HCT116 (cell line): ENCODE data around the gene NMS. TPM values are rescaled to one million over a fixed set of nuclear protein-coding genes. Genes with fewer than 3 reads are reported as not detected.

Source experiments
- ATAC-seq: fragments of 200-7000 bp; cut with Tn5 transposase; 2 replicates; pipeline ENCODE4 v1.9.1; 2020; ENCODE audit warnings: mild to moderate bottlenecking, moderate library complexity
- BruUV-seq: library from RNA; stranded (reverse); fragments of 400-500 nt; replicated peaks from 2 replicates; lab custom pipeline; 2021; lab: Mats Ljungman, UMichigan
- CTCF ChIA-PET: fragments of 300-600 bp; sonication (Branson Sonifier 250); formaldehyde crosslinking; loops from one replicate; lab custom pipeline; 2021; ENCODE audit warnings: antibody characterized with exemption; lab: Charles Lee
- POLR2A ChIA-PET: fragments of 300-600, 350-600 bp; sonication (Branson Sonifier 250); formaldehyde crosslinking; loops from one replicate; lab custom pipeline; 2021; ENCODE audit warnings: antibody characterized with exemption; lab: Charles Lee
- RAD21 ChIA-PET, 2 experiments: fragments of 300-600 bp; sonication (Branson Sonifier 250); formaldehyde crosslinking; loops; one replicate each; lab custom pipeline; 2023; ENCODE audit warnings: low total read pairs in 2 of 2; ENCODE audit not compliant: uncharacterized antibody in 2 of 2, unreplicated experiment in 2 of 2, low non-redundant PET in 1 of 2; lab: Charles Lee
- DNase-seq: peaks from one replicate; pipeline ENCODE4 v3.0.0-alpha.2; 2010; ENCODE audit warnings: low read depth, low spot score
- H2AFZ ChIP-seq: fragments of 200-600 bp; shearing (Covaris generic), sonication (generic); 2 replicates; pipeline ENCODE4 v1.6.1; 2017; ENCODE audit warnings: low read depth, mixed run types, mixed read lengths, antibody characterized with exemption, low read length; ENCODE audit not compliant: poor library complexity, severe bottlenecking
- H3K27ac ChIP-seq: 2 replicates; pipeline ENCODE4 v1.5.1; 2012; ENCODE audit warnings: low read depth, low read length
- H3K27me3 ChIP-seq: fragments of 200-600 bp; sonication (generic); 2 replicates; pipeline ENCODE4 v1.6.1; 2016; ENCODE audit warnings: mixed run types, low read length, mixed read lengths; ENCODE audit not compliant: insufficient read depth
- H3K36me3 ChIP-seq, 2 experiments: fragments of 200-500 bp in 1 of 2; fragments of 200-600 bp in 1 of 2; sonication (Bioruptor generic) in 1 of 2; sonication (generic) in 1 of 2; 2 replicates each; pipeline versions ENCODE4 v1.5.1 to v1.6.1; 2014 to 2016; ENCODE audit warnings: low read length in 2 of 2, inconsistent platforms in 1 of 2, mixed read lengths in 1 of 2, mixed run types in 1 of 2; ENCODE audit not compliant: insufficient read depth in 2 of 2, control insufficient read depth in 1 of 2
- H3K4me1 ChIP-seq, 2 experiments: fragments of 200-600 bp in 1 of 2; sonication (generic) in 1 of 2; 2 replicates each; pipeline versions ENCODE4 v1.5.1 to v1.6.1; 2012 to 2017; ENCODE audit warnings: low read length in 2 of 2, inconsistent platforms in 1 of 2, mild to moderate bottlenecking in 1 of 2, mixed read lengths in 1 of 2, mixed run types in 1 of 2, moderate library complexity in 1 of 2; ENCODE audit not compliant: insufficient read depth in 2 of 2, control insufficient read depth in 1 of 2
- H3K4me2 ChIP-seq: fragments of 200-600 bp; sonication (generic); 2 replicates; pipeline ENCODE4 v1.6.1; 2017; ENCODE audit warnings: mixed run types, low read length, mixed read lengths
- H3K4me3 ChIP-seq, 2 experiments: fragments of 200-600 bp in 1 of 2; sonication (generic) in 1 of 2; replicated peaks in 1 of 2; 2 replicates each; pipeline ENCODE4 v1.5.1; 2011 to 2016; ENCODE audit warnings: low read length in 2 of 2, control low read depth in 1 of 2, low read depth in 1 of 2, mild to moderate bottlenecking in 1 of 2, mixed read lengths in 1 of 2, mixed run types in 1 of 2
- H3K79me2 ChIP-seq: fragments of 200-600 bp; sonication (generic); 2 replicates; pipeline ENCODE4 v1.6.1; 2017; ENCODE audit warnings: mild to moderate bottlenecking, mixed run types, low read length, moderate library complexity, mixed read lengths; ENCODE audit not compliant: insufficient read depth
- H3K9ac ChIP-seq: fragments of 200-600 bp; sonication (generic); 2 replicates; pipeline ENCODE4 v1.6.1; 2016; ENCODE audit warnings: low read length, mixed read lengths
- H3K9me2 ChIP-seq: fragments of 200-600 bp; sonication (generic), shearing (Covaris generic); 2 replicates; pipeline ENCODE4 v1.6.1; 2017; ENCODE audit warnings: mixed run types, mild to moderate bottlenecking, moderate library complexity; ENCODE audit not compliant: insufficient read depth
- H3K9me3 ChIP-seq, 2 experiments: fragments of 200-500 bp in 1 of 2; fragments of 200-600 bp in 1 of 2; sonication (Bioruptor generic) in 1 of 2; sonication (generic) in 1 of 2; 2 replicates each; pipeline ENCODE4 v1.6.1; 2014 to 2017; ENCODE audit warnings: low read length in 2 of 2, mixed read lengths in 2 of 2, inconsistent platforms in 1 of 2, low read depth in 1 of 2, mild to moderate bottlenecking in 1 of 2, mixed run types in 1 of 2, moderate library complexity in 1 of 2; ENCODE audit not compliant: control insufficient read depth in 1 of 2, insufficient read depth in 1 of 2
- H4K20me1 ChIP-seq: fragments of 200-600 bp; sonication (generic), shearing (Covaris generic); 2 replicates; pipeline ENCODE4 v1.6.1; 2017; ENCODE audit warnings: mixed run types, mild to moderate bottlenecking, moderate library complexity; ENCODE audit not compliant: insufficient read depth
- ATF3 ChIP-seq: IDR thresholded peaks from 2 replicates; pipeline ENCODE4 v1.6.1; 2012
- CBX3 ChIP-seq: IDR thresholded peaks from 2 replicates; pipeline ENCODE4 v1.6.1; 2012; ENCODE audit warnings: low read depth
- CEBPB ChIP-seq: IDR thresholded peaks from 2 replicates; pipeline ENCODE4 v1.6.1; 2012; ENCODE audit warnings: low read depth
- ELF1 ChIP-seq: IDR thresholded peaks from 2 replicates; pipeline ENCODE4 v1.6.1; 2012; ENCODE audit warnings: low read depth, borderline replicate concordance
- EZH2phosphoT487 ChIP-seq: fragments of 200-600 bp; IDR thresholded peaks from 2 replicates; pipeline ENCODE4 v1.6.1; 2018; ENCODE audit warnings: antibody characterized with exemption, borderline replicate concordance
- JUND ChIP-seq: IDR thresholded peaks from 2 replicates; pipeline ENCODE4 v1.6.1; 2012
- MAX ChIP-seq: IDR thresholded peaks from 2 replicates; pipeline ENCODE4 v1.6.1; 2012
- POLR2A ChIP-seq: IDR thresholded peaks from 2 replicates; pipeline ENCODE4 v1.7.0; 2011; ENCODE audit warnings: borderline replicate concordance; ENCODE audit not compliant: insufficient read depth, insufficient read length; ENCODE audit errors: extremely low read depth
- RAD21 ChIP-seq: IDR thresholded peaks from 2 replicates; pipeline ENCODE4 v1.6.1; 2012; ENCODE audit warnings: low read depth, mild to moderate bottlenecking
- SP1 ChIP-seq: IDR thresholded peaks from 2 replicates; pipeline ENCODE4 v1.6.1; 2012; ENCODE audit warnings: low read depth
- SRF ChIP-seq: IDR thresholded peaks from 2 replicates; pipeline ENCODE4 v1.6.1; 2012; ENCODE audit warnings: low read depth
- TCF7L2 ChIP-seq: IDR thresholded peaks from 2 replicates; pipeline ENCODE4 v1.7.0; 2011; ENCODE audit warnings: borderline replicate concordance, inconsistent platforms; ENCODE audit not compliant: insufficient read depth, insufficient read length; ENCODE audit errors: extremely low read depth
- YY1 ChIP-seq: IDR thresholded peaks from 2 replicates; pipeline ENCODE4 v1.6.1; 2011; ENCODE audit warnings: low read length, low read depth, moderate library complexity, mild to moderate bottlenecking; ENCODE audit not compliant: insufficient replicate concordance; ENCODE audit errors: extremely low read depth
- ZBTB33 ChIP-seq: IDR thresholded peaks from 2 replicates; pipeline ENCODE4 v1.6.1; 2011; ENCODE audit warnings: mild to moderate bottlenecking, low read length, moderate library complexity; ENCODE audit not compliant: insufficient replicate concordance; ENCODE audit errors: extremely low read depth
- ZNF274 ChIP-seq: fragments of 200-500 bp; sonication (Bioruptor generic); IDR thresholded peaks from 2 replicates; pipeline ENCODE4 v1.6.1; 2014; ENCODE audit warnings: mild to moderate bottlenecking, low read depth, low read length, inconsistent platforms
- intact Hi-C: fragments of 100-400 bp; cut with micrococcal nuclease; formaldehyde crosslinking; loops from 2 replicates; pipeline ENCODE4 v1.10.0; 2022
- total RNA-seq: library from RNA; stranded (reverse); gene quantifications from one replicate; pipeline ENCODE4 v1.2.1, GENCODE V29; 2021; ENCODE audit not compliant: unreplicated experiment
- TF ChIP-seq, protein P1 (sequence below): IDR thresholded peaks from 2 replicates; pipeline ENCODE4 v1.6.1; 2012; ENCODE audit warnings: low read depth

NMS gene
- total RNA-seq, 1 experiment from 2014 or later: not detected

DNA sequence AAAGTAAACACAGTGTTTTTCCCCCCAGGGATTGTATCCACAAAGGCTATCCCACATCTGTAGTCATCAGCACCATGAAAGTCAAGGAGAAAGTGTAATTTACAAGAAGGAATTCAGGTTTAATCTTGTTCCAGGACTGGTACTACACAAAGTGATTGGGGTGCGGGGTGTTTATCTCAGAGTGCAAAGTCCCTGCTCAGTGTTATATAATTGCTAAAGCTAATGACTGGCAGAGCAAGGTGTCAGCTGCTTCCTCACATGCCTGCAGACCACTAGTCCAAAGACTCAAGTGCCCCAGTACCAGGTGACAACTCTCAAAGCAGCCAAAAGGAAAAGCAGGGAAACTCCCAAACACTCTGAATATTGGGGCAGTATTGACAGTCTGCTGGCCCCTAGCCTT, 52.1 kb downstream of the NMS start:
- H3K4me2 ChIP-seq: no peak overlapping the region
- no peak overlapping the region for H3K4me3 ChIP-seq
- no peak overlapping the region for H3K9ac ChIP-seq
- intact Hi-C loops: no loop called here
- peaks cover 0 to 2% of the 10 kb centered on the region in 2 experiments; a peak in 1 of 4 replicates for H3K4me1 ChIP-seq
- no peaks in the 10 kb centered on the region for H3K36me3 ChIP-seq
- ATAC-seq: no peak
- no peak for TF ChIP-seq ZBTB33
- H3K9me3 ChIP-seq: no peaks in the 10 kb centered on the region
- H2AFZ ChIP-seq: no peak overlapping the region
- H3K27me3 ChIP-seq: no peaks in the 10 kb centered on the region
- no TSS peak for BruUV-seq
- no peaks in the 10 kb centered on the region for H3K9me2 ChIP-seq
- ChIA-PET RAD21 (no interaction called here), CTCF (no interaction called here), POLR2A (no interaction called here)
- no peaks in the 10 kb centered on the region for H4K20me1 ChIP-seq
- no peak for DNase-seq
- H3K27ac ChIP-seq: no peak overlapping the region
- no peaks in the 10 kb centered on the region for H3K79me2 ChIP-seq

GRCh38 chr2:100524331-100524730, 54.0 kb downstream of the NMS start:
- Histone ChIP-seq H3K36me3 (no peaks in the 10 kb centered on the region), H3K4me1 (peaks cover 0 to 2% of the 10 kb centered on the region in 2 experiments; a peak in 1 of 4 replicates), H3K27ac (no peak overlapping the region), H3K4me2 (no peak overlapping the region), H3K27me3 (no peaks in the 10 kb centered on the region), H3K9me3 (no peaks in the 10 kb centered on the region), H4K20me1 (no peaks in the 10 kb centered on the region), H2AFZ (no peak overlapping the region), H3K4me3 (no peak overlapping the region), H3K9ac (no peak overlapping the region), H3K79me2 (no peaks in the 10 kb centered on the region), H3K9me2 (no peaks in the 10 kb centered on the region)
- ATAC-seq (no peak), DNase-seq (no peak)
- intact Hi-C loops: no loop called here
- no TSS peak for BruUV-seq
- RAD21 ChIA-PET: no interaction called here
- POLR2A ChIA-PET: interaction anchor here (0.7 kb wide), 1 partner anchor 296 kb away, joined by 5 read pairs; no protein-coding TSS in a partner anchor
- CTCF ChIA-PET: no interaction called here
- TF ChIP-seq YY1 (no peak), SRF (no peak), SP1 (no peak), CEBPB (no peak), JUND (no peak), ZNF274 (no peak), MAX (no peak), ATF3 (no peak), CBX3 (no peak), TCF7L2 (no peak), POLR2A (no peak), RAD21 (no peak), EZH2phosphoT487 (no peak), ELF1 (no peak)
- TF ChIP-seq, protein P1, sequence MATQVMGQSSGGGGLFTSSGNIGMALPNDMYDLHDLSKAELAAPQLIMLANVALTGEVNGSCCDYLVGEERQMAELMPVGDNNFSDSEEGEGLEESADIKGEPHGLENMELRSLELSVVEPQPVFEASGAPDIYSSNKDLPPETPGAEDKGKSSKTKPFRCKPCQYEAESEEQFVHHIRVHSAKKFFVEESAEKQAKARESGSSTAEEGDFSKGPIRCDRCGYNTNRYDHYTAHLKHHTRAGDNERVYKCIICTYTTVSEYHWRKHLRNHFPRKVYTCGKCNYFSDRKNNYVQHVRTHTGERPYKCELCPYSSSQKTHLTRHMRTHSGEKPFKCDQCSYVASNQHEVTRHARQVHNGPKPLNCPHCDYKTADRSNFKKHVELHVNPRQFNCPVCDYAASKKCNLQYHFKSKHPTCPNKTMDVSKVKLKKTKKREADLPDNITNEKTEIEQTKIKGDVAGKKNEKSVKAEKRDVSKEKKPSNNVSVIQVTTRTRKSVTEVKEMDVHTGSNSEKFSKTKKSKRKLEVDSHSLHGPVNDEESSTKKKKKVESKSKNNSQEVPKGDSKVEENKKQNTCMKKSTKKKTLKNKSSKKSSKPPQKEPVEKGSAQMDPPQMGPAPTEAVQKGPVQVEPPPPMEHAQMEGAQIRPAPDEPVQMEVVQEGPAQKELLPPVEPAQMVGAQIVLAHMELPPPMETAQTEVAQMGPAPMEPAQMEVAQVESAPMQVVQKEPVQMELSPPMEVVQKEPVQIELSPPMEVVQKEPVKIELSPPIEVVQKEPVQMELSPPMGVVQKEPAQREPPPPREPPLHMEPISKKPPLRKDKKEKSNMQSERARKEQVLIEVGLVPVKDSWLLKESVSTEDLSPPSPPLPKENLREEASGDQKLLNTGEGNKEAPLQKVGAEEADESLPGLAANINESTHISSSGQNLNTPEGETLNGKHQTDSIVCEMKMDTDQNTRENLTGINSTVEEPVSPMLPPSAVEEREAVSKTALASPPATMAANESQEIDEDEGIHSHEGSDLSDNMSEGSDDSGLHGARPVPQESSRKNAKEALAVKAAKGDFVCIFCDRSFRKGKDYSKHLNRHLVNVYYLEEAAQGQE: no peak
